ENCODE measurements around the gene MRPL14. TPM values are rescaled to one million over a fixed set of nuclear protein-coding genes. Genes with fewer than 3 reads are reported as not detected.

MRPL14 gene
- total RNA-seq (2012; rRNA removed) (43.7 and 52.8 TPM in 2 replicates), polyA plus RNA-seq (2012; rRNA removed) (87.9 and 102 TPM in 2 replicates), Bru-seq, nascent RNA (percentile 81 among the genes with signal in this experiment), BruChase-seq, experiment 1, labeled RNA remaining after a 6-hour chase (percentile 86 among the genes with signal in this experiment), BruChase-seq, experiment 2, labeled RNA remaining after a 2-hour chase (percentile 85 among the genes with signal in this experiment)
- 107 and 112 TPM in 2 replicates for polyA plus RNA-seq (2012; cell fraction: cytosol; rRNA removed)
- polyA plus RNA-seq (2012; cell fraction: nucleus; rRNA removed; ENCODE audit: low replicate concordance): 25.7 and 42.9 TPM in 2 replicates
- long read RNA-seq, transcript MRPL14-201 (3 exons, 959 nt): major isoform, 42 of 50 reads
- long read RNA-seq, partial matches to known transcripts: 3 of 50 reads
- long read RNA-seq, other reads (novel, unspliced or antisense): 5 of 50 reads

DNA sequence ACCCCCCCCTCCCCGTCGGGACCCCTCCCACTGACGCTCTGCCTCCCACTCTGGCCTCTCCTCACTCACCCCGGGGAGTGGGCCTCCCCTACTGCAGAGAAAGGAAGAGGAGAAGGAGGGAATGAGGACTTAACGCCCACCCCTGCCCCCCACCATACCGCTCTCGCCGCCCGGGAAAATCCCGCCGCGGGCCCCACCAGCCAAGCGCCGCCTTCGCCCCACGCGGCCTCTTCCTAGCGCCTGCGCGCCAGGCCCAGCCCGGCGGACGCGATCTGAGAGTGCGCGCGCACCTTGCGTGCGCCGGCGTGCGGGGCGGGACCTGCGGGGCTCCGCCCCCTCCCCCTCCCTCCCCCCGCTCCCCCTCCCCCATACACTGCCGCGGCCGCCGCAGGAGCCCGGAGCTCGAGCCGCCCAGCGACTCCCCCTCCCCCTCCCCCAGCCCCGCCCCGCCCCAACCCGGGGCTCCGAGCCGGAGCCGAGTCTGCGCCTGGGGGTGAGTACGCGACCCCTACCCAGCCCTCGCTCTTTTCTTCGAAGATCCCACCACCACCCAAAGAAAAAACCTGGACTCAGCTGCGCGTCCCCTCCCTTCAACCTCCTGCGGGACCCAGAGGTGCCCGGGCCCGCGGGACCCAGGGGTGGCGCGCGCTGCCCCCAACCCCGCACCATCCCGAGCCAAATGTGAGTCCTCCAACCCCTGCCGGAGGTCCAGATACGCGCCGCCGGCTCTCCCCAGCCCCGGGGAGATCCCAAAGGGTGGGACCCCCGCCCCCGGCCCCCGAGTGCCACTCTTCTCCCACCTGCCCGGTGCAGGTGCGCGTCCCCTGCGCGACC lies at the start of gene MRPL14, which contains the start of gene TMEM63B:
Gene MRPL14, minus strand, starts transcription at position 267 of the 834 bp plus-strand sequence. CDS start 10,841 bp downstream, outside the sequence.
Gene TMEM63B, plus strand, starts transcription at position 369 of the 834 bp plus-strand sequence. CDS start 7,031 bp downstream, outside the sequence.
- Histone ChIP-seq H3K9me1 (ENCODE audit: insufficient read depth, low read length) (no peaks in the 10 kb centered on the region; the same call in 1 of the 2 replicates), H3K4ac (ENCODE audit: low read depth, low read length) (peak within 1 kb of the TSS; percentile 91), H3K36me3 (ENCODE audit: control insufficient read depth, insufficient read depth, low read length) (no peaks in the 10 kb centered on the region), H3K9me3 (ENCODE audit: control insufficient read depth, insufficient read depth, low read length) (no peaks in the 10 kb centered on the region), H3K27ac (ENCODE audit: insufficient read depth, low read length) (peak within 1 kb of the TSS; percentile 95), H2BK20ac (ENCODE audit: low read depth, low read length) (no peak within 1 kb of the TSS), H4K5ac (ENCODE audit: low read depth, low read length) (peak within 1 kb of the TSS; percentile 58; the same call in 1 of the 2 replicates), H2AFZ (replicated peaks; ENCODE audit: low read length, poor library complexity) (peak within 1 kb of the TSS; percentile 93), H3K27me3 (ENCODE audit: control insufficient read depth, insufficient read depth, low read length) (no peaks in the 10 kb centered on the region), H3K23ac (ENCODE audit: low read depth, low read length) (peak within 1 kb of the TSS; percentile 76), H3K56ac (ENCODE audit: extremely low read depth, insufficient read depth, low read length) (peak within 1 kb of the TSS; percentile 73), H2BK5ac (ENCODE audit: low read depth, low read length, poor library complexity, severe bottlenecking) (peak within 1 kb of the TSS; percentile 88), H2AK9ac (replicated peaks; ENCODE audit: low read depth, low read length, poor library complexity) (peak within 1 kb of the TSS; percentile 96), H3K9ac (ENCODE audit: low read depth, low read length) (peak within 1 kb of the TSS; percentile 94), H4K20me1 (ENCODE audit: insufficient read depth, low read length) (peaks cover 47% of the 10 kb centered on the region), H3K18ac (ENCODE audit: low read depth, low read length) (peak within 1 kb of the TSS; percentile 83), H4K8ac (ENCODE audit: low read depth in 2 of 2, low read length in 2 of 2) (peak within 1 kb of the TSS; percentile 67 to 74; a peak in 2 of 4 replicates), H3K4me2 (ENCODE audit: low read depth, low read length) (peak within 1 kb of the TSS; percentile 92), H3K14ac (replicated peaks; ENCODE audit: low read depth, low read length) (peak within 1 kb of the TSS; percentile 87), H2BK15ac (ENCODE audit: low read depth, low read length) (no peak within 1 kb of the TSS), H3K4me1 (ENCODE audit: control insufficient read depth, insufficient read depth, low read length) (peaks cover 18% of the 10 kb centered on the region), H4K91ac (ENCODE audit: insufficient read depth, low read depth, low read length) (peak within 1 kb of the TSS; percentile 61; the same call in 1 of the 2 replicates), H2BK120ac (ENCODE audit: low read depth, low read length) (0 out of 2 replicates have a peak within 1 kb of the TSS, but pooled peaks have one; percentile 0), H3K79me1 (ENCODE audit: low read depth in 1 of 2, low read length in 2 of 2) (peaks cover 40 to 75% of the 10 kb centered on the region in 2 experiments), H3K4me3 (ENCODE audit: insufficient read depth, low read depth, low read length) (peak within 1 kb of the TSS; percentile 94), H2AK5ac (ENCODE audit: low read depth, low read length) (peak within 1 kb of the TSS; percentile 74)
- dilution Hi-C loops (cut with HindIII; ENCODE audit: low sequenced_read_pairs, unreplicated experiment) (no loop called here), in situ Hi-C loops (cut with MboI; ENCODE audit: low sequenced_read_pairs) (no loop called here), intact Hi-C loops (cut with micrococcal nuclease) (no loop called here)
- no TSS peak for BruUV-seq (replicated peaks)
- TF ChIP-seq SMC3 (IDR thresholded peaks at IDR 0.05; ENCODE audit: low read depth, low read length) (no peak), MAZ (IDR thresholded peaks at IDR 0.05; ENCODE audit: borderline replicate concordance, low read depth, low read length) (peak; percentile 70; the same call in 1 of the 2 replicates), FOS (IDR thresholded peaks at IDR 0.05; ENCODE audit: low read depth, low read length) (no peak), MXI1 (IDR thresholded peaks at IDR 0.05; ENCODE audit: borderline replicate concordance, low read depth, low read length) (0 out of 2 replicates have a peak, but pooled peaks have one; percentile 32), POLR2A (IDR thresholded peaks at IDR 0.05; ENCODE audit: low read depth, low read length) (peak; percentile 47; the same call in 1 of the 2 replicates)
- TF ChIP-seq, protein P1, sequence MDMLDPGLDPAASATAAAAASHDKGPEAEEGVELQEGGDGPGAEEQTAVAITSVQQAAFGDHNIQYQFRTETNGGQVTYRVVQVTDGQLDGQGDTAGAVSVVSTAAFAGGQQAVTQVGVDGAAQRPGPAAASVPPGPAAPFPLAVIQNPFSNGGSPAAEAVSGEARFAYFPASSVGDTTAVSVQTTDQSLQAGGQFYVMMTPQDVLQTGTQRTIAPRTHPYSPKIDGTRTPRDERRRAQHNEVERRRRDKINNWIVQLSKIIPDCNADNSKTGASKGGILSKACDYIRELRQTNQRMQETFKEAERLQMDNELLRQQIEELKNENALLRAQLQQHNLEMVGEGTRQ (IDR thresholded peaks at IDR 0.05; ENCODE audit: low read depth, low read length): peak; percentile 64; the same call in 1 of the 2 replicates
- POLR2A ChIA-PET (ENCODE audit: unreplicated experiment): interaction anchor here (0.5 kb wide), 1 partner anchor 28 kb away, joined by 5 read pairs; no protein-coding TSS in a partner anchor
- CTCF ChIA-PET: no interaction called here
- DNase-seq: peak; percentile 88
- WGBS, 2 experiments (ENCODE audit: extremely low coverage in 2 of 2, insufficient read length in 1 of 2): 1% methylated on average over 14 of the region's 80 CpGs; no CpG with 5 or more reads in 1 of the 2 experiments
- peak; percentile 89 for ATAC-seq (ENCODE audit: low read depth)

All from IMR-90 (cell line).